Mucosa of stomach (tissue), 1 donor: ENCODE results near the gene PYGB.

Experiments used
- H3K27me3 ChIP-seq: one replicate; pipeline ENCODE4 v1.7.0; 2013; ENCODE audit warnings: mild to moderate bottlenecking, low read length; ENCODE audit not compliant: control insufficient read depth, insufficient read depth
- H3K36me3 ChIP-seq: one replicate; pipeline ENCODE4 v1.7.0; 2013; ENCODE audit warnings: low read length; ENCODE audit not compliant: control insufficient read depth, insufficient read depth
- H3K4me1 ChIP-seq: one replicate; pipeline ENCODE4 v1.7.0; 2013; ENCODE audit warnings: mild to moderate bottlenecking, low read length; ENCODE audit not compliant: control insufficient read depth, insufficient read depth
- H3K4me3 ChIP-seq: one replicate; pipeline ENCODE4 v1.7.0; 2013; ENCODE audit warnings: low read length
- H3K9ac ChIP-seq: one replicate; pipeline ENCODE4 v1.7.0; 2013; ENCODE audit warnings: mild to moderate bottlenecking, low read length, moderate library complexity
- H3K9me3 ChIP-seq: one replicate; pipeline ENCODE4 v1.7.0; 2013; ENCODE audit warnings: mild to moderate bottlenecking, low read length, moderate library complexity; ENCODE audit not compliant: control insufficient read depth
- donor health status: Pancreatic carcinoma.

The PYGB gene

DNA sequence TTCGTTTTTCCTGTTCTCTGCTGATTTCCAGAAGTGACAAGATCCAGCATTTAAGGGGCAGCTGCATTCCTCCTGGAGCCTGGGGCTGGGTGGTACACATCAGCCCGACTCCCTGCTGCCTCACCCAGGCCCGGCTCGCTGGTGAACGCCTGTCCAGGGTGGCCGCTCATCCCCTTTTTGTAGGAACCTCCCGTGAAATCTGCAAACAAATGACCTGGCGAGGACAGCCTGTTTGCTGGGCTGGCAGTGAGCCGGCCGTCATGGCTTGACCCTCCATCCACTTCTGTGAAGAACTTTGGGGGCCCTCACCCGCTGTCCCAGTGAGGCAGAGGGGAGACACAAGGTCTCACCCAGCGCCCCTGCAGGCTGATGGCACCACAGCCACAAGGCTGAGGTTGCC, 39.0 kb downstream of the PYGB start:
- Histone ChIP-seq H3K27me3 (no peaks in the 10 kb centered on the region), H3K9me3 (no peaks in the 10 kb centered on the region), H3K36me3 (peaks cover 13% of the 10 kb centered on the region), H3K9ac (no peak overlapping the region), H3K4me3 (no peak overlapping the region), H3K4me1 (no peaks in the 10 kb centered on the region)

DNA sequence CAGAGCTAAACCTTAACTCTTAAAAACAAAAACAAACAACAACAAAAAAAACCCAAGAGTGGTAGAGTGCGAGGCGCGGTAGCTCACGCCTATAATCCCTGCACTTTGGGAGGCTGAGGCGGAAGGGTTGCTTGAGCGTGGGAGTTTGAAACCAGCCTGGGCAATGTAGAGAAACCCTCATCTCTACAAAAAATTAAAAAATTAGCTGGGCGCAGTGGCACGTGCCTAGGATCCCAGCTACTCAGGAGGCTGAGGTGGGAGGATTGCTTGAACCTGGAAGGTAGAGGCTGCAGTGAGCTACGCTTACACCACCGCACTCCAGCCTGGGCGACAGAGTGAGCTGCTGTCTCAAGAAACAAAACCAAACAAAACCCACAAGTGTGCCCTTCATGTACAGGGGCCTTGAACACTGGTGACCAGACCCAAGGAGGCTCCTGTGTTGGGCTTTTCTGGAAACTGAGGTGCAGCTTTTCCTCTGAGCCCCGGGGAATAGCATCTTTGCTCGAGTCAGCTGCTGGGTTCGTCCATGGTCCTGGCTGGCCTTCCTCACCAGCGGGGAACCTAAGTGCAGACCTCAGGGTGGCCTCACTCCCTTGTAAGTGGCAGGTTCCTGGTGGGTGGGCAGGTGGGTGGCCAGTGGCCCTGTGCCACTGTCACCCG, 39.9 kb downstream of the PYGB start:
- Histone ChIP-seq H3K4me1 (no peaks in the 10 kb centered on the region), H3K9ac (no peak overlapping the region), H3K4me3 (no peak overlapping the region), H3K36me3 (peaks cover 11% of the 10 kb centered on the region), H3K9me3 (no peaks in the 10 kb centered on the region), H3K27me3 (no peaks in the 10 kb centered on the region)

DNA sequence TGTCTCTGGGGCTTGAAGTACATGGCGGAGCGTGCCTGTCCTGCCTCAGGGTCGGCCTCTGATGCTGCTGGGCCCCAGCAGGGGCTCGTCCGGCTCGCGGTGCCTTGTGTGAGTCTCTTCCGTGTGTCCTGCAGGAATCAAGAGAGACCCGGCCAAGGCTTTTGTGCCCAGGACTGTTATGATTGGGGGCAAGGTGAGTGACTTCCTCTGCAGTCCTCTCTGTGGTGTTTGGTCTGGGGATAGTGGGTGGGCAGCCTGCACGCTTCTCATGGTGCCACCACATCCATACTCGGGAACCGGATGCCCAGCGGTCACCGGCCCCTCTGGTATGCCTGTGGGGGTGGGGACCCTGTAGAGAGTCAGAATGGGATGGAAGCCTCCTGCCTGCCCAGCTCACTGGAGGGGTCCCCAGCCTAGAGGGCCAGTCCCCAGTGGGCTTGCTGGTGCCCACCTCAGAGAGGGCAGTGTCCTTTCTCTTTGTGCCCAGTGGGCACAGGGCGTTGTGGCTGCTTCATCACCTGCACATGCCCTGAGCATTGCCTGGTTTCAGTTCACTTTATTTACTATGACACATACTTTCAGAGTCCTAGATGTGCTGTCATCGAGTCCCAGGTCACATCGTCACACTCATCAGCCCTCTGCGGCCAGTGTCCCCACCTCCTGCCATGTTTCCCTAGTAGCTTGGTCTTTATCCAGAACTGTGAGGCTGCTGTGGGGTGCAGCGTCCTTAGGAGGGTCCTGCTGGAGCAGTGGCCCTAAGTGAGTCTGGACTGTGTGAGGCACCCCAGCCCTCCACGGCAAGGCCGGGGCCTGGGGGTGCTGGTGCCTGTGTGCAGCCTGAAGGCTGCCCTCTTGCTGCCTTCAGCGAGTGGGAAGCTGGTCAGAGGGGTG, 40.7 kb downstream of the PYGB start:
- H3K9me3 ChIP-seq = no peaks in the 10 kb centered on the region
- no peak overlapping the region for H3K9ac ChIP-seq
- peaks cover 11% of the 10 kb centered on the region for H3K36me3 ChIP-seq
- no peaks in the 10 kb centered on the region for H3K27me3 ChIP-seq
- no peak overlapping the region for H3K4me3 ChIP-seq
- no peaks in the 10 kb centered on the region for H3K4me1 ChIP-seq

DNA sequence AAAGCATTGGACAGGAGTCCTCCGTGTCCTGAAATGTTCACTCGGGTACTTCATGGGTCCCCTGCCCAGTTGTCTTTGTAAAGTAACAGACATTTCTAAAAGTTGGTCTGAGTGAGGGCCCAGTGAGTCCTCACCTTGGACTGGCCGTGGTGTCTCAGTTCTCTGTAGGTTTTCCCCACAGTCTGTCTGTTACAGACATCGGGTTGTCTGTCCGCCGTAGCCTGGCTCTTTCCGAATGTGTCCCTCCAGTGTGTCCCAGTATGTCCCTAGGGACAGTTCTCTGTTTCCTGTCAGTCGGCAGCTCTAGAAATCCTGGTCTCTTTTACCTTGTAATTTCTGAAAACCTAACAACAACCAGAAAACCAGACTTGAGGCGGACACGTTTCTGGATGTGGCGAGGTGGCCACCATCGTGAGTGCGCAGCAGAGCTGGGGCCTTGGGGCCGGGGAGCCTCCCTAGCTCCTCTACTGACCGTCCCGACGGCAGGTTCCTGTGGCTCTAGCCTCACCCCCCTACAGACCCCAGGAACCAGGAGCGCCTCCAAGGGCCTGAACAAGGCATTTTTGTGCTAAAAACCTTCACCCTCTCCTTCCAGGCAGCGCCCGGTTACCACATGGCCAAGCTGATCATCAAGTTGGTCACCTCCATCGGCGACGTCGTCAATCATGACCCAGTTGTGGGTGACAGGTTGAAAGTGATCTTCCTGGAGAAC, 42.2 kb downstream of the PYGB start:
- Histone ChIP-seq H3K4me3 (no peak overlapping the region), H3K27me3 (no peaks in the 10 kb centered on the region), H3K9ac (no peak overlapping the region), H3K4me1 (peaks cover 3% of the 10 kb centered on the region), H3K36me3 (peaks cover 4% of the 10 kb centered on the region), H3K9me3 (no peaks in the 10 kb centered on the region)

DNA sequence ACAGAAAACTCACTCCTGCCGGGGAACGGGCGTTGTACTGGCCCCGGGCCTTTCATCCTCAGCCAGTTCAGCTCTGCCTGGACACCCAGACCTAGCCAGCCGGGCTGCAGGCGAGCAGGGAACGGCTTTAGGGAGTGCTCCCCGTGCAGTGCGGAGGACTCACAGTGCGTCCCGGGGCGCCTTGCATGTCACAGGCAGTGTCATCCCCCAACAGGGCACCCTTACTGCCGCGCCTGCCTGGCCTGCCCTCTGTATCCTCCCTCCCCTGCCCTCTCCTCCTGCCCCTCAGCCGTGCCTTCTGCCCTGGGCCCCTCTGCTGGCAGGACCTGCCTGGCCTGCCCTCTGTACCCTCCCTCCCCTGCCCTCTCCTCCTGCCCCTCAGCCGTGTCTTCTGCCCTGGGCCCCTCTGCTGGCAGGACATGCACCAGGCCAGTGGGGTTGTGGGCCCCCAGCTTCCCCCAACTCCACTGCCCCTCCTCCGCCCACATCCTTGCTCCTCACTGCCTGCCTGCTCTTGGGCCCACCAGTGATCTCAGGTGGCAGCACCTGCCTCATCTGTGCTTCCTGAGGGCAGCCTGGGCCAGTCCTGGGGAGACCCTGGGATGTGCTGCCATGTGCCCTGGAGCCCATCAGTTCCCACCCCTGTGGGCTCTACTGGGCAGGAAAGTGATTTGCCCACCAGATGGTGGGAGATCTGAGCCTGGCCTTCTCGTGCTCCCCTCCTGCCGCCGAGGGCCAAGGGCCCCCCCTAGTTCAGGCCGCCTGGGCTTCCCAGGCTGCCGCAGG, 43.0 kb downstream of the PYGB start:
- Histone ChIP-seq H3K4me3 (no peak overlapping the region), H3K9me3 (no peaks in the 10 kb centered on the region), H3K4me1 (peaks cover 11% of the 10 kb centered on the region), H3K27me3 (no peaks in the 10 kb centered on the region), H3K9ac (no peak overlapping the region), H3K36me3 (peaks cover 7% of the 10 kb centered on the region)

DNA sequence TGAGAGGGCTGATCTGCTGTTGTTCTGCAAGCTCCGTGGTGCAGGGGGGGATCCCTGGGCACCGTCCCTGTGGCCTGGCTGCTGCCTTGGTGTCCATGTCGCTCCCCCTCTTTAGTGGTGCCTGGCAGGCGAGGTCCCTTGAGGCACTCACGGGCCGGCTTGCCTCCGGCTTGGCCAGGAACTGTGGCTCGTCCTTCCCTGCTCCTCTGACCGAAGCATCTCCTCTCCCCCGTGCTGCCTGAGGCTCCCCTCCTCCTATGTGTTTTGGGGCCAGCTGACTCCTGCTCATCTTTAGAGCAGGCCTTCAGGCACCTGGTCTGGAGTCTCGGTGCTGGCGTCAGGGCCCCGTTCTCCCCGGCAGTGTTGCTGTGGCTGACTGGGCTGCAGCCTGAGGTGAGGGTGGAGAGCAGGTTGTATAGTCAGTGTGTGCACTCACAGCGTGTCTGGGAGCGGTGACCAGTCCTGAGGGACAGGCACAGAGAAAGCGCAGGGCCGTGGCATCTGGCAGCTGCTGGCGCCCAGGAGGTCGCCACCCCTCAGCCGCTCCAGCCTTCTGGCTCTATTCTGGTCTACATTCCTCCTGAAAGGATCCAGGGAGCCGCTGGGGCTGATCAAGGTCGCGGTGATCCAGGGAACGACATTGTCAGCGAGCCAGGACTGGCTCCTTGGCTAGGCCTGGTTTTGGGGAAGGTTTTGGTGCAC, 43.7 kb downstream of the PYGB start:
- Histone ChIP-seq H3K36me3 (peaks cover 11% of the 10 kb centered on the region), H3K4me3 (no peak overlapping the region), H3K4me1 (peaks cover 18% of the 10 kb centered on the region), H3K9me3 (no peaks in the 10 kb centered on the region), H3K9ac (no peak overlapping the region), H3K27me3 (no peaks in the 10 kb centered on the region)

DNA sequence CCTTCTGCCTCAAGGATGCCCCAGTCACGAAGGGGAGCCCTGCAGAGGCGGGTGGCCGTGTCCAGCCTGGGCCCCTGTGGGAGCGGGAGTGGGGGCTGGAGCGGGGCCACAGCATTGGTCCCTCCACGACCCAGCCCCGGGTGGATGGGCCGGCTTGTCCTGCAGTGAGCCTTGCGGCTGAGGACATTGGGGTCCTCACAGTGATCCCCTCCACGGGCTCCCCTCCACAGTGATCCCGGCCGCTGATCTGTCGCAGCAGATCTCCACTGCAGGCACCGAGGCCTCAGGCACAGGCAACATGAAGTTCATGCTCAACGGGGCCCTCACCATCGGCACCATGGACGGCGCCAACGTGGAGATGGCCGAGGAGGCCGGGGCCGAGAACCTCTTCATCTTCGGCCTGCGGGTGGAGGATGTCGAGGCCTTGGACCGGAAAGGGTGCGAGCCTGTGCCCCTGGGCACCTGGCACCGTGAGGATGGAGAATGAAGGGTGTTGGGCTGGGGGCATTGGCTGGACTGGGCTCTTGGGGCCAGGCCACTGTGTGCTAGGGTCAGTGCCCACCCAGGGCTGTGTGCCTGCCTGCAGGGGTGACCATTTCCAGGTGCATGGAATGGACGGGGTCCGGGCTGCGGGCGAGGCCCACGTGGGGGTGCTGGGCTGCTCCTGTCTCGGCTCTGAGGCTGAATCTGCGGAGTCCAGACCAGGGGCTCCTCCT, 44.4 kb downstream of the PYGB start:
- H3K9me3 ChIP-seq = no peaks in the 10 kb centered on the region
- H3K36me3 ChIP-seq = peaks cover 12% of the 10 kb centered on the region

DNA sequence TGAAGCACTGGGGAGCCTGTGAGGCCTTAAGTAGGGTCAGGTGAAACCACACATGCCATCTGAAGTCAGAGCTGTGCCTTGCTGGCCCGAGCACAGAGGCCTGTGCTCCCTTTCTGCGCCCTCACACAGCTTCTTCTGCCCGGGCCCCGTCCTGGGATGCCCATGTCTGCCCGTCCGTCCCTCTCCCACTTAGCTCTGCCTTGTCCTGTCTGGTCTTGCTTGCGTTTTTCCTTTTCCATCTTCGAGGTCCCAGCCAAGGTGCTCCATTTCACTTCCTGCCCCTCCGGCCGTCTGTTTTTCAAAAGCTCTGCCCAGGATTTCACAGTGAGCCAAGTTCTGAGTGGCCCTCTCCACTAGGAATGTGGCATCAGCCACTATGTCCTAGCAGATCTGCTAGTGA, 45.6 kb downstream of the PYGB start:
- H3K36me3 ChIP-seq = peaks cover 19% of the 10 kb centered on the region

More for the DNA sequence above, 44.4 kb downstream of the PYGB start:
- H3K9ac ChIP-seq = no peak overlapping the region
- H3K4me1 ChIP-seq = peaks cover 24% of the 10 kb centered on the region
- H3K4me3 ChIP-seq = no peak overlapping the region
- no peaks in the 10 kb centered on the region for H3K27me3 ChIP-seq

DNA sequence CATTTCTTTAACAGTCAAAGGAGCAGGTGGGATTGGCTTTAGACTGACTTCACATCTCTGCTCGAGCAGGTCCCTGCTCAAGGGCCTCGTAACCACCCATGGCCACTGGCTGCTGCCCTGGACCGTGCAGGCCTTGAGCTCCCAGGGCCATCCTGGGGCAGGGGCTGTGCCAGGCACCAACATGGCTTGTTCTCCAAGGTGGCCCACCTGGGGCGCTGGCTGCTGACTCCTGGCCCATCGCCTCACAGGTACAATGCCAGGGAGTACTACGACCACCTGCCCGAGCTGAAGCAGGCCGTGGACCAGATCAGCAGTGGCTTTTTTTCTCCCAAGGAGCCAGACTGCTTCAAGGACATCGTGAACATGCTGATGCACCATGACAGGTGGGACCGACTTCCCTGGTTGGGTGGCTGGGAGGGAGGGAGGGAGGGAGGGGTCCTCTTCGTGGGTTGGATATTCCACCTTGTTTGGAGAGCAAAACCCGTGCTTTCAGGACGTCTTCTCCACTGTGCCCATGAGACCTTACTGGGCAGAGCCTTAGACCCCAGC, 46.1 kb downstream of the PYGB start:
- H3K36me3 ChIP-seq = peaks cover 19% of the 10 kb centered on the region

More for the DNA sequence above, 45.6 kb downstream of the PYGB start:
- H3K9ac ChIP-seq = no peak overlapping the region
- no peak overlapping the region for H3K4me3 ChIP-seq
- H3K4me1 ChIP-seq = peaks cover 24% of the 10 kb centered on the region
- no peaks in the 10 kb centered on the region for H3K27me3 ChIP-seq
- no peaks in the 10 kb centered on the region for H3K9me3 ChIP-seq

DNA sequence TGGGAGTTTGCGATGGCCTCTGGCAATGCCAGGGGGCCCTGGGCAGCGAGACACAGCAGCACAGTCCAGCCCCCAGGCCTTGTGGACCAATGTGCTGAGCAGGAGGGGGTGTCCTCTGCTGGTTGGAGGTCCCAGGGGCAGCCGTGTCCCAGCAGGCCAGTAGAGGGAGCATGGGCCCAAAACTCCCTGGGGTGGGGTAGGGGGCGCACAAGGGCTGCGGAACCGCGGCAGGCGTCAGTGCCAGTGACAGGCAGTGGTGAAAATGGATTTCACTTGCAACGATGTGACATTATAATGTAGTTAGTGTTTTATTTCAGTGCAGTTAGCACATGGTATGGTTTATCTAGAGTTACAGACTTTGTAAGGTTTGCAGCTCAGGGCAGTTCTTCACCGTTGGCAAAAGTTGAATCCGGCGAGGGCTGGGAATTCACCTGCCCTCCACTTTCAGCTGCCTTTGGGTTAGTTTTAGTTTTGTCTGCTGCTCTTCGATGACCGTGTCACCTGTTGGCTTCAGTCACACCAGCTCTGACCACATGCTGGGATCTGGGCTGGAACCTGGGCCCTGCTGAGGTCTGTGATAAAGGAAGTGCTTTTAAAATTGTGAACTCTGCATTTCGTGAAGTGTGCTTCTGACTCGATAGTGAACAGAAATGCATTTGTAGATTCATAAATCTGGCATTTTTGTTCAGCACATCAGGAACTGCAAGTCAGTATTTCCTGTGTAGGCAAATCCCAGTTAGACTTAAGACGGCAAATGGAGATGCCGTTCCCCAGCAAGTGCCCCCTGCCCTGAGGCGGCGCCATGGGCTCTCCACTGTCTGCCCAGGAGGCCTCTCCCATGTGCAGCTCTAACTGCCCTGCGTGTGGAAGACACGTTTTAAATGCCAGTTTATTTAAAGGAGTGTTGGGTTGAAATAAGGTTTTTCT, 46.8 kb downstream of the PYGB start:
- H3K4me1 ChIP-seq = peaks cover 24% of the 10 kb centered on the region
- no peaks in the 10 kb centered on the region for H3K27me3 ChIP-seq
- no peak overlapping the region for H3K9ac ChIP-seq
- no peaks in the 10 kb centered on the region for H3K9me3 ChIP-seq
- H3K4me3 ChIP-seq = no peak overlapping the region
- peaks cover 19% of the 10 kb centered on the region for H3K36me3 ChIP-seq

More for the DNA sequence above, 46.1 kb downstream of the PYGB start:
- Histone ChIP-seq H3K9ac (no peak overlapping the region), H3K27me3 (no peaks in the 10 kb centered on the region), H3K4me1 (peaks cover 24% of the 10 kb centered on the region), H3K4me3 (no peak overlapping the region), H3K9me3 (no peaks in the 10 kb centered on the region)
